Measurements from ENCODE around the gene MRPS34.

Gene MRPS34

GRCh38 chr16:1779741-1780676 is 7.1 kb upstream of the MRPS34 start:
- ChIA-PET CTCF (interaction anchor here (1.1 to 2.4 kb wide), 3 partner anchors 31 to 149 kb away, joined by 3 to 10 read pairs (median 4); partner anchors contain the start of gene MAPK8IP3), POLR2A (no interaction called here)
- no peak overlapping the region for H3K4me3 ChIP-seq (ENCODE audit: low read depth, low read length)
- TF ChIP-seq, protein P1, sequence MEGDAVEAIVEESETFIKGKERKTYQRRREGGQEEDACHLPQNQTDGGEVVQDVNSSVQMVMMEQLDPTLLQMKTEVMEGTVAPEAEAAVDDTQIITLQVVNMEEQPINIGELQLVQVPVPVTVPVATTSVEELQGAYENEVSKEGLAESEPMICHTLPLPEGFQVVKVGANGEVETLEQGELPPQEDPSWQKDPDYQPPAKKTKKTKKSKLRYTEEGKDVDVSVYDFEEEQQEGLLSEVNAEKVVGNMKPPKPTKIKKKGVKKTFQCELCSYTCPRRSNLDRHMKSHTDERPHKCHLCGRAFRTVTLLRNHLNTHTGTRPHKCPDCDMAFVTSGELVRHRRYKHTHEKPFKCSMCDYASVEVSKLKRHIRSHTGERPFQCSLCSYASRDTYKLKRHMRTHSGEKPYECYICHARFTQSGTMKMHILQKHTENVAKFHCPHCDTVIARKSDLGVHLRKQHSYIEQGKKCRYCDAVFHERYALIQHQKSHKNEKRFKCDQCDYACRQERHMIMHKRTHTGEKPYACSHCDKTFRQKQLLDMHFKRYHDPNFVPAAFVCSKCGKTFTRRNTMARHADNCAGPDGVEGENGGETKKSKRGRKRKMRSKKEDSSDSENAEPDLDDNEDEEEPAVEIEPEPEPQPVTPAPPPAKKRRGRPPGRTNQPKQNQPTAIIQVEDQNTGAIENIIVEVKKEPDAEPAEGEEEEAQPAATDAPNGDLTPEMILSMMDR (IDR thresholded peaks at IDR 0.05; ENCODE audit: insufficient read depth, low read length, missing control alignments) = no peak
- no peak for DNase-seq (ENCODE audit: low read depth, low spot score)

DNA sequence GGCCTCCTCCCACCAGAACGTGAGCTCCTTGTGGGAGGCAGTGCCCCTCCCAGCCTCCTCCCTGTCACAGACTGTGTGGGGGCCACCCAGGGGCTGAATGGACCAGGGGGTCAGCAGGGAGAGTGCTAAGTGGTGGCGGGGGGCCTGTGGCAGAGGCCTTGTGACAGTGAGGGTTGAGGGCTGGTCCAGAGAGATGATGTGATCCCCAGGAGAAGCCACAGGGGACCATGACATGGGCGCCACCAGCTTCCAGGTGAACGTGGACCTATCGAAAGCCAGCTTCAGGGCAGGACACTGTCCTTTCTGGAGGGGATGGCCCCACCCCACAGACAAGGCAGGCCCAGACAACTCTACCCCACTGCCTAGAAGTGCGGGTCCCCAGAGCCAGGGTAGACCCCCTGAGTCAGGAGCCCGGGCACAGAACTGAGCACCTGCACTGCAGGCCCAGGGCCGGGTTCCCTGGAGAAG is 6.3 kb upstream of the MRPS34 start:
- POLR2A ChIA-PET = no interaction called here
- CTCF ChIA-PET = interaction anchor here (2.6 kb wide), 1 partner anchor 150 kb away, joined by 6 read pairs; no protein-coding TSS in a partner anchor
- no peak overlapping the region for H3K4me3 ChIP-seq (ENCODE audit: low read depth, low read length)
- DNase-seq (ENCODE audit: low read depth, low spot score) = no peak
- TF ChIP-seq, protein P1 (IDR thresholded peaks at IDR 0.05; ENCODE audit: insufficient read depth, low read length, missing control alignments) = no peak

- ChIA-PET POLR2A (interaction anchor here (0.7 kb wide), 1 partner anchor 11 kb away, joined by 4 read pairs; no protein-coding TSS in a partner anchor), CTCF (interaction anchor here (2.6 kb wide), 1 partner anchor 151 kb away, joined by 6 read pairs; no protein-coding TSS in a partner anchor)
- DNase-seq (ENCODE audit: low read depth, low spot score) = no peak
- TF ChIP-seq, protein P1 (IDR thresholded peaks at IDR 0.05; ENCODE audit: insufficient read depth, low read length, missing control alignments) = no peak
- no peak overlapping the region for H3K4me3 ChIP-seq (ENCODE audit: low read depth, low read length)
Measured at GRCh38 chr16:1778200-1779179, 5.6 kb upstream of the MRPS34 start.

DNA sequence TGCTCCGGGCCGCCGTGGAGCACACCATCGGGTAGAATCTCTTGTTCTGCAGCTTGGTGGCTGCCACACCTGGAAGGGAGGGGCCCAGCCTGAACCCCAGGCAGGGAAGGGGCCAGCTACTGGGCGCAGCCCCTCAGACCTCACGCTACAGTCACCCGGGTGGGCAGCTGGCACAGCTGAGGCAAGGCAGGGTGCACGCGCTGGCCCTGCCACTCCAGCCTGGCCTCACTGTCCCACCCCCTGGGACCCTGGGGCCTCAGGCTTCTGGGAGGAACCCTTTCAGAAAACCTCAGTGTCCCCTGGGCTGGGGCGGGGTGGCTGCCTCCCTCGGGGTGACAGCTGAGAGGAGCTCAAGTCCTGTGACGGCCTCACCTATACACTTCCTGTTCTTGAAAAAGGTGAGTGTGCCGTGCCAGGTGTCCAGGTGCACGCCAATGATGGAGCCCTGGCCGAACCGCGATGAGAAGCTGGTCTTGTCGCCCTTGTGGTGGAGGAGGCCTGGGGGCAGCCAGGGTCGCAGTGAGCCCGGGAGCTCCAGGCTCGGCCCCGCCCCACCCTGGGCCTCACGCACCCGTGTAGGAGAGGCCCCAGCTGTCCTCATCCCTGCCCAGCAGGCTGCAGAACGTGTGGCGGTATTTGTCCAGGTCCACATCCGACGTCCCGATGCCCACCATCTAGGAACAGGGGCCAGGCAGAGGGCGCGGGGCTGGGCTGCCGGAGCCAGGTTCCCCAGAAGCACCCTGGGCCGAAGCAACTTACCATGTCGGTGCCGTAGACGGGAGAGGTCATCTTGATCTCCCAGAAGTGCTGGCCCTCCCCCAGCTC is 4.7 kb upstream of the MRPS34 start:
- no peak overlapping the region for H3K4me3 ChIP-seq (ENCODE audit: low read depth, low read length)
- DNase-seq (ENCODE audit: low read depth, low spot score) = no peak
- TF ChIP-seq, protein P1 (IDR thresholded peaks at IDR 0.05; ENCODE audit: insufficient read depth, low read length, missing control alignments) = no peak
- ChIA-PET POLR2A (interaction anchor here (0.7 kb wide), 1 partner anchor 10 kb away, joined by 4 read pairs; no protein-coding TSS in a partner anchor), CTCF (interaction anchor here (2.6 kb wide), 1 partner anchor 151 kb away, joined by 6 read pairs; no protein-coding TSS in a partner anchor)

DNA sequence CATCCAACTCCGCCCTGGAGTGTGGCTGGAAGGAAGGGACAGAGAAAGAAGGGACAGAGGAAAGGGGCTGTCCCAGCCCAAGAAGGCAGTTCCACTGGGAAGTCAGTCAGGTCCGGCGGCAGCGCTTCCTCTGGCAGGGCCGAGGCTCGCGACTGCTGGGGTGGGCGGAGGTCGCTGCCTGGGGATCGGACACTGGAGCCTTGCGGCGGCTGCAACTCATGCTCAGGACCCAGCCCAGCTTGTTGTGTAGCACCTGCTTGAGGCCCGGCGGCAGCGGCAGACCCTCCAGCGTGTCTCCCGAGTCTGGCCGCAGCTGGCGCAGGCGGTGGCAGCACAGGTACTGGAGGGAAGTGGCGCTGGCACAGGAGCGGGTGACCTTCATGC is 4.0 kb upstream of the MRPS34 start:
- TF ChIP-seq, protein P1 (IDR thresholded peaks at IDR 0.05; ENCODE audit: insufficient read depth, low read length, missing control alignments) = no peak
- ChIA-PET CTCF (interaction anchor here (2.6 kb wide), 1 partner anchor 152 kb away, joined by 6 read pairs; no protein-coding TSS in a partner anchor), POLR2A (no interaction called here)
- no peak overlapping the region for H3K4me3 ChIP-seq (ENCODE audit: low read depth, low read length)
- DNase-seq (ENCODE audit: low read depth, low spot score) = no peak

Measured in AG04449 (cell line).